ENCODE results near the gene TRIM2.

- no peak for TF ChIP-seq POLR2A (IDR thresholded peaks at IDR 0.05; ENCODE audit: low read length)
- TF ChIP-seq GATA1 (IDR thresholded peaks at IDR 0.05; ENCODE audit: low read depth, low read length) = no peak
These were observed 44.5 kb upstream of the TRIM2 start for GRCh38 chr4:153159728-153160221.
